Lung (tissue), 12 donors: ENCODE results near the gene WDR35. TPM values are rescaled to one million over a fixed set of nuclear protein-coding genes. Genes with fewer than 3 reads are reported as not detected.
A peak's percentile ranks its signal among the peaks of the same experiment; 100 is the strongest.

Experiments
- ATAC-seq: fragments of 200-7000 bp; cut with Tn5 transposase; one replicate; pipeline ENCODE4 v1.9.1; 2020; ENCODE audit warnings: moderate number of reproducible peaks; ENCODE audit not compliant: insufficient read depth, low FRiP score
- DNase-seq, 3 donors: peaks; one replicate each; pipeline ENCODE4 v3.0.0-alpha.2; 2013 to 2017
- H3K27ac ChIP-seq, 2 donors: one replicate each; pipeline ENCODE4 v1.5.1; 2013; ENCODE audit warnings: mild to moderate bottlenecking in 2 of 2, moderate library complexity in 2 of 2, control low read depth in 1 of 2, inconsistent platforms in 1 of 2, low read depth in 1 of 2, low read length in 1 of 2
- H3K27me3 ChIP-seq, 3 donors: one replicate each; pipeline ENCODE4 v1.5.1; 2013; ENCODE audit warnings: low read length in 2 of 3; ENCODE audit not compliant: control insufficient read depth in 3 of 3, insufficient read depth in 3 of 3
- H3K36me3 ChIP-seq, 4 donors: one replicate each; pipeline ENCODE4 v1.5.1; 2013; ENCODE audit warnings: low read length in 4 of 4, mild to moderate bottlenecking in 1 of 4, moderate library complexity in 1 of 4; ENCODE audit not compliant: control insufficient read depth in 4 of 4, insufficient read depth in 4 of 4
- H3K4me1 ChIP-seq, 5 donors: one replicate each; pipeline ENCODE4 v1.5.1; 2013; ENCODE audit warnings: low read length in 5 of 5, mild to moderate bottlenecking in 2 of 5, moderate library complexity in 1 of 5; ENCODE audit not compliant: control insufficient read depth in 5 of 5, insufficient read depth in 5 of 5
- H3K4me3 ChIP-seq: one replicate; pipeline ENCODE4 v1.5.1; 2013; ENCODE audit warnings: mild to moderate bottlenecking, control low read depth, moderate library complexity
- H3K9ac ChIP-seq, 2 donors: one replicate each; pipeline ENCODE4 v1.5.1; 2013; ENCODE audit warnings: low read length in 2 of 2, control low read depth in 1 of 2; ENCODE audit not compliant: insufficient read depth in 1 of 2
- H3K9me3 ChIP-seq, 4 donors: one replicate each; pipeline ENCODE4 v1.5.1; 2013; ENCODE audit warnings: low read length in 3 of 4, mild to moderate bottlenecking in 1 of 4, moderate library complexity in 1 of 4; ENCODE audit not compliant: control insufficient read depth in 4 of 4, insufficient read depth in 3 of 4
- WGBS, 2 donors: extraction: QIAGEN DNeasy Blood & Tissue Kit; methylation state at CpG; one replicate each; pipeline ENCODE4 v1.1.7; 2013; 5-methylcytosine and 5-hydroxymethylcytosine counted together
- polyA plus RNA-seq, 2 donors: library from polyadenylated mRNA; stranded (reverse); fragments of 200-250 nt; gene quantifications; one replicate each; pipeline ENCODE4 v1.2.1, GENCODE V29; 2013
- total RNA-seq, 2 donors: library from RNA; depleted of rRNA in 1 of 2; stranded (reverse); fragments of >200 nt in 1 of 2; gene quantifications; one replicate each; pipeline ENCODE4 v1.2.1, GENCODE V29; 2014 to 2021
- TF ChIP-seq, protein P1 (sequence below): IDR thresholded peaks from 2 replicates; pipeline ENCODE4 v1.5.1; 2012; ENCODE audit warnings: mild to moderate bottlenecking; ENCODE audit errors: control extremely low read depth, extremely low read depth
- donor health status: control.
- donor health status: control.
- donor health status: Bipolar disorder and iron deficiency.
- donor health status: healthy.
- donor health status: DM: yes; HTN: yes; CAD: no.

The WDR35 gene
- total and polyA plus RNA-seq, 4 donors = 2.8 to 25.9 (median 9.0) TPM

DNA sequence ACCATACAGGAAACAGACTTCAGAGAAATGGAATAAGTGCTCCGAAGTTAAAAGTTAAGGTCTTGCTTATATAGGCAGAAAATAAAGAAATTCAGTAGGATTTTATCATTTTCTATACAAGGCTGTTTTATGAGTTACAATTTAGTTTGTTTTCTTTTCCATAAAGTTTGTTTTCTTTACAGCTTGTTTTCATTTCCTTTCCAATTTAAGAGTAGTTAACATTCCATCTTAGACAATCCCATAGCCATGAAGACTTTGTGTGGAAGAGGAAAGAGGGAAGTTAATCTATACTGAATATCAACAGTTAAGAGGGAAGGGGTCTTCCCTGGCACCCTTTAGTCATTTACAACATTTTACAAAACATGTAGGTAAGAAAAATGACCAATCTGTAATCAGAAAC, 114.6 kb downstream of the WDR35 start:
- no peaks in the 10 kb centered on the region for H3K4me1 ChIP-seq
- H3K36me3 ChIP-seq = no peaks in the 10 kb centered on the region
- no peak overlapping the region for H3K9ac ChIP-seq
- H3K27me3 ChIP-seq = no peaks in the 10 kb centered on the region
- ATAC-seq (no peak), DNase-seq (no peak)
- TF ChIP-seq, protein P1, sequence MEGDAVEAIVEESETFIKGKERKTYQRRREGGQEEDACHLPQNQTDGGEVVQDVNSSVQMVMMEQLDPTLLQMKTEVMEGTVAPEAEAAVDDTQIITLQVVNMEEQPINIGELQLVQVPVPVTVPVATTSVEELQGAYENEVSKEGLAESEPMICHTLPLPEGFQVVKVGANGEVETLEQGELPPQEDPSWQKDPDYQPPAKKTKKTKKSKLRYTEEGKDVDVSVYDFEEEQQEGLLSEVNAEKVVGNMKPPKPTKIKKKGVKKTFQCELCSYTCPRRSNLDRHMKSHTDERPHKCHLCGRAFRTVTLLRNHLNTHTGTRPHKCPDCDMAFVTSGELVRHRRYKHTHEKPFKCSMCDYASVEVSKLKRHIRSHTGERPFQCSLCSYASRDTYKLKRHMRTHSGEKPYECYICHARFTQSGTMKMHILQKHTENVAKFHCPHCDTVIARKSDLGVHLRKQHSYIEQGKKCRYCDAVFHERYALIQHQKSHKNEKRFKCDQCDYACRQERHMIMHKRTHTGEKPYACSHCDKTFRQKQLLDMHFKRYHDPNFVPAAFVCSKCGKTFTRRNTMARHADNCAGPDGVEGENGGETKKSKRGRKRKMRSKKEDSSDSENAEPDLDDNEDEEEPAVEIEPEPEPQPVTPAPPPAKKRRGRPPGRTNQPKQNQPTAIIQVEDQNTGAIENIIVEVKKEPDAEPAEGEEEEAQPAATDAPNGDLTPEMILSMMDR = no peak
- WGBS, 2 donors = 89 to 90% methylated on average over 1 of the region's 1 CpG
- H3K9me3 ChIP-seq = no peaks in the 10 kb centered on the region
- H3K4me3 ChIP-seq = no peak overlapping the region
- H3K27ac ChIP-seq = no peak overlapping the region

DNA sequence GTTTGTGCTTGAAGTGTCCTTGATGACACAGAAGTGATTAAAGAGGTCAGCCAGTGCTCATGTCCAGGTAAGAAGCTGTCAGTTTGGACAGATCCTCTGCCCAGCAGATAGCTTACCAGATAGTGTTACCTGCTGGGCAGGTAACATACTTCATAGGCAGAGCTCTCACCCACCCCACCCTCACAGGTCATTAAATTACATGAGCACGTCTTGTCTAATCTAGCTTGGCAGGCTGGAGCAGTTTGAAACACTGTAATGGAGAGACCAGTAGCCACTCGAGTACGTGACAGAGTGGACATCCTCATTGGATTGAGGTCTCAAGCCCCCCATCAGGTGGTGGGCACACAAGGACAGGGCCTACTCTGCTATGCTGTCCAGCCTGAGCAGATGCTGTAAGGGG, 115.2 kb downstream of the WDR35 start:
- H3K4me3 ChIP-seq = no peak overlapping the region
- H3K27ac ChIP-seq = no peak overlapping the region
- H3K9ac ChIP-seq = no peak overlapping the region
- 93 to 95% methylated on average over 3 of the region's 3 CpGs for WGBS, 2 donors
- H3K36me3 ChIP-seq = no peaks in the 10 kb centered on the region
- no peaks in the 10 kb centered on the region for H3K9me3 ChIP-seq
- no peak for ATAC-seq
- no peaks in the 10 kb centered on the region for H3K4me1 ChIP-seq
- no peak for DNase-seq
- H3K27me3 ChIP-seq = no peaks in the 10 kb centered on the region
- TF ChIP-seq, protein P1 = no peak

DNA sequence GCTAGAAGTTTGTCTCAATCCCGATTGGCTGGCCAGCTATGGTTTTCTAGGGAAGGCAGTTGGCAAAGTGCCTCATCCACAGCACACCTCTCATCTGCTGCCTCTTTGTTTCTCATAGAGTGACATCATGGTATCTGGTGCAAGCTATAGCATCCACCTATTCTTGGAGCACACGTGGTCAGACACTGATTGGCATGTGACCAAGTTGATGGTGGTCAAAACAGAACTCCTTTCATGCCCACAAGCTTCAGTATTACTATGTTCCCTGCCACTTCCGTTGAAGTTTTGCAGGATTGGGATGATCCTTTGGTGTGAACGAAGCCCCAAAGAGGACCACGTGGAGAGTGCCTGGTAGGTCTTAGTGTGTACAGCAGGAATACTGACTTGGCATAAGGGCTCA, 116.9 kb downstream of the WDR35 start:
- H3K27ac ChIP-seq = no peak overlapping the region
- H3K9me3 ChIP-seq = no peaks in the 10 kb centered on the region
- H3K4me1 ChIP-seq = peaks cover 0 to 13% (median 6%) of the 10 kb centered on the region in 5 donors
- DNase-seq = peak in 1 of 3 donors; percentile 4
- H3K9ac ChIP-seq = no peak overlapping the region
- H3K27me3 ChIP-seq = no peaks in the 10 kb centered on the region
- no peak overlapping the region for H3K4me3 ChIP-seq
- no peak for ATAC-seq
- no peaks in the 10 kb centered on the region for H3K36me3 ChIP-seq
- 90 to 93% methylated on average over 5 of the region's 5 CpGs for WGBS, 2 donors
- TF ChIP-seq, protein P1 = no peak

DNA sequence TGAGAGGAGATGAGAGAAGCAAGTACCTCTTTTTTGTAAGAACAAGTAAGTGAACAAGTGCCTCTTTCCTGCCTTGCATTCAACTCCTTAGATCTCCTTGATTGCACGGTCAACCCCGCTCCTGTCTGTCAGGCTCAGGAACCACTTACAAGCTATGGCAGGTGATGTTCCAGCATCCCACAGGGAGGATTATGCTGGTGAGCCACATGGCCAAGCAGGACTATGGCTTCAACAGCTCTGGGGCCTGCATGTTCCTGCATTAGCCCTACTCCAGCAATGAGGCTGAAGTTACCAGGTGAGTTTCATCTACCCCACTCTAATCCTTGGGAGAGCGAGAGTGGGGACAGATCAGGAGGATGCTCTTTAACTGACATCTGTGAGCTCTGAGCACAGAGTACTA, 117.6 kb downstream of the WDR35 start:
- TF ChIP-seq, protein P1 = no peak
- Histone ChIP-seq H3K27me3 (peaks cover 0 to 2% (median 0%) of the 10 kb centered on the region in 3 donors), H3K4me1 (peaks cover 0 to 13% (median 6%) of the 10 kb centered on the region in 5 donors), H3K36me3 (no peaks in the 10 kb centered on the region), H3K27ac (no peak overlapping the region), H3K9ac (no peak overlapping the region), H3K4me3 (no peak overlapping the region), H3K9me3 (no peaks in the 10 kb centered on the region)
- peak in 1 of 3 donors; percentile 7 for DNase-seq
- ATAC-seq = no peak
- WGBS, 2 donors = 73 to 82% methylated on average over 3 of the region's 3 CpGs
